Measurements from ENCODE around the gene ETS1. TPM values are rescaled to one million over a fixed set of nuclear protein-coding genes. Genes with fewer than 3 reads are reported as not detected.

Gene ETS1
- total and polyA plus RNA-seq, 2 experiments from 2014 or later, result 25.6 to 52.6 TPM

GRCh38 chr11:128471138-128471661, 116.2 kb downstream of the ETS1 start:
- peaks cover 18% of the 10 kb centered on the region for H3K4me1 Mint-ChIP-seq
- Histone ChIP-seq H4K20me1 (replicated peaks; ENCODE audit: insufficient read depth) (no peaks in the 10 kb centered on the region; the same call in 1 of the 2 replicates), H3K9me2 (ENCODE audit: insufficient read depth) (no peaks in the 10 kb centered on the region), H3K79me2 (replicated peaks; ENCODE audit: insufficient read depth) (no peaks in the 10 kb centered on the region; the same call in 1 of the 2 replicates), H2AFZ (no peak overlapping the region), H3K27me3 (ENCODE audit: insufficient read depth) (no peaks in the 10 kb centered on the region), H3F3A (replicated peaks; ENCODE audit: low read depth) (no peaks in the 10 kb centered on the region), H3K36me3 (ENCODE audit: insufficient read depth) (peaks cover 2% of the 10 kb centered on the region; the same call in 1 of the 2 replicates), H3K4me1 (ENCODE audit: insufficient read depth) (no peaks in the 10 kb centered on the region; the same call in 1 of the 2 replicates), H3K4me3 (no peak overlapping the region), H3K4me2 (no peak overlapping the region), H3K27ac (ENCODE audit: low read depth) (no peak overlapping the region)
- H3K27ac Mint-ChIP-seq, result no peak overlapping the region
- no peak for ATAC-seq
- DNase-seq (ENCODE audit: low spot score), result no peak
- TF ChIP-seq ZNF331 (CRISPR knock-in tag; IDR thresholded peaks at IDR 0.05; ENCODE audit: low read depth), result no peak
- no peak for TF ChIP-seq POLR2AphosphoS5 (IDR thresholded peaks at IDR 0.05; ENCODE audit: low read depth)
- TF ChIP-seq JUNB (IDR thresholded peaks at IDR 0.05; ENCODE audit: unreplicated experiment), result no peak
- TF ChIP-seq ZNF462 (CRISPR knock-in tag; IDR thresholded peaks at IDR 0.05), result no peak
- TF ChIP-seq NANOG (IDR thresholded peaks at IDR 0.05; ENCODE audit: borderline replicate concordance), result no peak
- no peak for TF ChIP-seq CREB1 (CRISPR knock-in tag; IDR thresholded peaks at IDR 0.05; ENCODE audit: low read depth)
- no peak for TF ChIP-seq REST (IDR thresholded peaks at IDR 0.05; ENCODE audit: unreplicated experiment)
- TF ChIP-seq EZH2 (IDR thresholded peaks at IDR 0.05; ENCODE audit: low read depth, unreplicated experiment), result no peak
- TF ChIP-seq ZNF114 (CRISPR knock-in tag; IDR thresholded peaks at IDR 0.05), result no peak
- H3K36me3 Mint-ChIP-seq (ENCODE audit: low read depth), result peaks cover 3% of the 10 kb centered on the region; the same call in 1 of the 3 replicates
- no peaks in the 10 kb centered on the region for H3K9me3 Mint-ChIP-seq
- no peaks in the 10 kb centered on the region for H3K27me3 Mint-ChIP-seq (ENCODE audit: insufficient read depth, low read depth, poor library complexity)
- no peak overlapping the region for H3K4me3 Mint-ChIP-seq
